Stimulated activated CD8-positive, alpha-beta memory T cell treated with anti-CD3 and anti-CD28 coated beads, Interleukin-12 subunit alpha, Interleukin-12 subunit beta, amount 100 ng/mL, for 4 hours (primary cell): Measurements from ENCODE around the gene PLA2G3.

Source experiments
- DNase-seq: peaks from one replicate; pipeline ENCODE4 v3.0.0-alpha.2; 2020; ENCODE audit warnings: low read depth

Gene PLA2G3

GRCh38 chr22:31148488-31148887 is 8.2 kb upstream of the PLA2G3 start:
- DNase-seq: no peak

GRCh38 chr22:31144223-31144622 is 3.9 kb upstream of the PLA2G3 start:
- DNase-seq: no peak

DNA sequence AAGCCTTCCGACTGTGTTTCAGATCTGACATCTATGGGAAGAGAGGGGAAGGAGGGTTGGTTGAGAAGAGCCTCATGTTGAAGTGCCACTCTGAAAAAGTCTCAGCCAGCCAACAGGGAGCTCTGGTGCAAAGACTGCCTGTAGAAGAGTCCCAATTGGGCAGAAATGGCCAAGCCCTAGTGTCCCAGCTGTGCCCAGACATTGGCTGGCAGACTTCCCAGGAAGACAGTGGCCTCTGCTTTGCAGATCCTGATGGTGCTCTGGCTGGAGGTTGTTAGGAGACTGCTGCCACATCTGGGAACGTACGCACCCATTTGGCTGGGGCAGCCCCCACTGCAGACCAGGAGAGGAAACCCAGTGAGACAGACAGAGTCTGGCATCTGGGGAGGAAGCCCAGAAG is 3.2 kb upstream of the PLA2G3 start:
- no peak for DNase-seq

GRCh38 chr22:31143038-31143437 is 2.7 kb upstream of the PLA2G3 start:
- DNase-seq: no peak

- no peak for DNase-seq
Measured at GRCh38 chr22:31142285-31142684, 2.0 kb upstream of the PLA2G3 start.

GRCh38 chr22:31141551-31141950 is 1.2 kb upstream of the PLA2G3 start:
- no peak for DNase-seq

DNA sequence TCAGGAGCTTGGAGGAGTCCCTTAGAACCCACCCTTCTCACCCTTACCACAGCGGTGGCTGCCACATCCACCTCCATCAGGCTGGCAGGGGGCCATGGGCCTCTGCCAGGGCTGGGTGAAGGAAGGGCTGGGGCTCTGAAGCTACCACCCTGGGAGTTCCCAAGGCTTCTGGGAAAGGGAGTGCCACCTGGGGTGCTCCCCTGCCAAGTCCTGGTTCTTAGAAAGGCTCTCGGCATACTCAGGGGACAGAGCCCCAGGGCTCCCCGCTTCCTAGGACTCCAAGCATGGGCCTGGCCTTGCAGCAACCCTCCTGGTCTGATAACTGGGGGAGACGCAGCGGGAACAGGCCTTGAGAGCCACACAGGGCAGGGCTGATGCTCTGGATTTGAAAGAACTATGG is 438 bp upstream of the PLA2G3 start:
- no peak for DNase-seq

DNA sequence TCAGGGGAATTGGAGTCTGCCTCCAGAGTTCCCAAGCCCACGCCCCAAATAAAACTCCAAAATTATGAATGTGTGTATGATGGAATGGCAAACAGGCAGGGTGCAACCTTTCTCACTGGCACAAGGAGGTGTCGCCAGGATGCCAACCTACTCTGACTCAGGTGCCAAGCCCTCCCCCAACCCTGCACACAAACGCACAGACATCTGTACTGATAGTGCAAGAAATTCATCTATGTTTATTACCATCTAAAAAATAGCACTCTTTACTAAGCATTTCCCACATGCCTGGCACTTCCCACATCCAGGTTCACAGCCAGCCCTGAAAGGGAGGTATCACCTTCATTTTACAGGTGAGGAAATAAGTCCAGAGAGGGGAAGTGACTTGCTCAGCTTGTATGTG is 1.2 kb downstream of the PLA2G3 start:
- no peak for DNase-seq

DNA sequence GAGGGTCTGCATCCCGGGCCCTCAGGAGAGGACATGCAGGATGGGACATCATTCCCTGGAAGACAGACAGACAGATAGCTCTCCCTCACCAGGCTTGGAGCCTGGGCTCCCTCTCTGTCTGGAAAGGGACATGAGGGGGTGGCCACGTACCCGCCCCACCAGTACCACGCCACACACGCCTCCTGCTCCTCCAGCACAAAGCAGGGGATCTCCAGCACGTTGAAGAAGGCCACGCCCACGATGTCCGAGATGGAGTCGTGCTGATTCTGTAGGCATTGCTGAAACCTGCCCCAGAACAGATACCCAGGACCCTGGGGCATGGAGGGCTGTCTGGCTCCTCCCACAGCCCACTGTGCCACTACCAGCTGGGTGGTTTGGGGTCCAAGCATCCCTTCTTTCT is 2.2 kb downstream of the PLA2G3 start:
- DNase-seq: no peak

- no peak for DNase-seq
Measured at GRCh38 chr22:31137721-31138120, 2.6 kb downstream of the PLA2G3 start.

DNA sequence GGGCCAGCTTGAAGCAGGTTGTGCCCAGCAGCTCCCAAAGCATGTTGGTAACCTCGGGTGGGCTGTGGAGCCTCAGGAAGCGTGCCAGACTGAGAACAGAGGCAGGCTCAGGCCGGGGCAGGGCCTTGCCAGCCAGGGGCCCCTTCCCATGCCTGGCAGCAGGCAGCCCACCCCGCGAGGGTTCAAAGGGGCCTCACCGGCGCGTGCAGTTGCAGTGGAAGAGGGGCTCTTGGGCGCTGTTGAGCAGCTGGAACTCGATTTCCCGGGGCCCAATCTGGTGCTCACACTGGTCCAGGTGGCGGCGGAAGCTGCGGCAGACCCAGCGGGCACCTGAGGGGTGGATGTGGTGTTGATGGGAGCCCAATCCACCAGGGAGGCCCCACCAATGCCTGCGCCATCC is 3.6 kb downstream of the PLA2G3 start:
- no peak for DNase-seq

DNA sequence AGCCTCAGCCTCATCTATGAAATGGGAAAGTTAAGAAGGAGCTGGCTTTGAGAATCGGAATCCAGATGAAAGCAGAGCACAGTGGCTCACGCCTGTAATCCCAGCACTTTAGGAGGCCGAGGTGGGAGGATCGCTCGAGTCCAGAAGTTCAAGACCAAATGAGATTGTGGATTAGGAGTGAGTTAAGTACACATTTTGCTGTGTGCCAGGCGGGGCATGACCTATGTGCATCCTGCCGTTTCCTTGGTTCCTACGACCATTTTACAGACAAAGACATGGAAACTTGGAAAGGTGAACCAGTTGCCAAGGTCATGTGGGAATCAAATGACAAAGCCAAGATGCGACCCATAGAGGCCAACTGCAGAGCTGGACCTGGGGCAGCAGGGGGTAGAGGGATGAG is 4.2 kb downstream of the PLA2G3 start:
- DNase-seq: no peak

DNA sequence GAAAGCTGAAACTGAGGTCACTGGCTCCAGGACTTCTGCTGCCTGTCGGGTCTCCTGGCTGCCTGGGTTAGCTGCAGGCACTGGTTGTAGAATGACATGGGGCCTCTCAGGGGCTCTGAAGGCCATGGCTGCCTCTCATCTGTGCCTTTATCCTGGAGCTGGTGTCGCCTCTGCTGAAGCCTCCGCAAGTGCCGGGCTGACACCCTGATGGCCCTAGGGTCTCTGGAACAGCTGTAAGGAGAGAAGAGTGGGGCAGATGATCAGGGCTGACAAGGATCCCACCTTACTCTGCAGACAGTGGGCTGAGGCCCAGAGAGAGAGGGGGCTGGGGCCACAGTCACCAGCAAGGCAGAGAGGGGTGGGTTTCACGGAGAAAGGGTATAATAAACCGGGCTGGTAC is 4.6 kb downstream of the PLA2G3 start:
- no peak for DNase-seq

DNA sequence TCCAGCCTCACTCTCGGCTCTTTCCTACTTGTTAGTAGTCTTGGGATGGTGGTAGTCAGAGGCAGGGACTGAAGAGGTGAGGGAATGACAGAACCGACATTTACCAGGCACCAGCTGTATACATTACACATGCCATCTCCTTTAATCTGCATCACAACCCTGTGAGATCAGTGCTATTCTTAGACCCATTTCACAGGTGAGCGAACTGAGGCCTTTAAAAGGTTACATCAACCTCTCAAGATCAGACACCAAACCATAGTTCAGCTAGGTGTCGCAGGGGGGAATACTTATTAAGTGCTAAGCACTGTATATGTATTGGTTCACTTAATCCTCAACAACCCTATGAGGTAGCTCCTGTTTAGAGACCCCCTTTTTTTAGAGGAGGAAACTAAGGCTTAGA is 5.6 kb downstream of the PLA2G3 start:
- no peak for DNase-seq

DNA sequence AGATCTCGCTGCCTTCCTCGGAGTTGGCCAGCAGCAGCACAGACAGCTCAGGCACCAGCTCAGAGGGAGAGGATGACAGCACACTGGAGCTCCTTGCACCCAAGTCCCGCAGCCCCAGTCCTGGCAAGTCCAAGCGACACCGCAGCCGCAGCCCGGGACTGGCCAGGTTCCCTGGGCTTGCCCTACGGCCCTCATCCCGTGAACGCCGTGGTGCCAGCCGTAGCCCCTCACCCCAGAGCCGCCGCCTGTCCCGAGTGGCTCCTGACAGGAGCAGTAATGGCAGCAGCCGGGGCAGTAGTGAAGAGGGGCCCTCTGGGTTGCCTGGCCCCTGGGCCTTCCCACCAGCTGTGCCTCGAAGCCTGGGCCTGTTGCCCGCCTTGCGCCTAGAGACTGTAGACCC is 6.4 kb downstream of the PLA2G3 start:
- no peak for DNase-seq

DNA sequence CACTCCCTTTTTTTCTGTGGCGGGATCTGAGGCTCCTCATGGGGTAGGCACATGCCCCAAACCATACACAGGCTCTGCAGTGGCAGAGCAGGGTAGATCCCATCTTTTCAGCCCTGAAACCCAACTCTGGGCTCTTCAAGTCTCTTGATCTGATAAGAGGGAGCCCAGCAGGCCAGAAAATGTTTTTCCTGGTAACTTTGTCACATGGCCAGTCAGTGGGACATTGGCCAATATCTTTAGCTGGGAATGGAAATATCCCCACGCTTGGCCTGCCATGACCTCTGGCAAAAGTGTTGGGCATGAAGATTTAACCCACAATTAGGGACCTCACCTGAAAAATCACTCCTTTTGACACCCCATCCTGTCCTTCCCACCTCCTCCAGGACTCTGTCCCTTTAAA is 9.4 kb downstream of the PLA2G3 start:
- no peak for DNase-seq

GRCh38 chr22:31128156-31128555 is 12.2 kb downstream of the PLA2G3 start:
- no peak for DNase-seq

GRCh38 chr22:31127181-31127772 is 13.0 kb downstream of the PLA2G3 start:
- no peak for DNase-seq

GRCh38 chr22:31126869-31127175 is 13.5 kb downstream of the PLA2G3 start:
- DNase-seq: no peak

- no peak for DNase-seq
Measured at GRCh38 chr22:31126128-31126868, 14.0 kb downstream of the PLA2G3 start.

GRCh38 chr22:31125521-31126117 is 14.7 kb downstream of the PLA2G3 start:
- no peak for DNase-seq

GRCh38 chr22:31124811-31125465 is 15.4 kb downstream of the PLA2G3 start:
- no peak for DNase-seq

DNA sequence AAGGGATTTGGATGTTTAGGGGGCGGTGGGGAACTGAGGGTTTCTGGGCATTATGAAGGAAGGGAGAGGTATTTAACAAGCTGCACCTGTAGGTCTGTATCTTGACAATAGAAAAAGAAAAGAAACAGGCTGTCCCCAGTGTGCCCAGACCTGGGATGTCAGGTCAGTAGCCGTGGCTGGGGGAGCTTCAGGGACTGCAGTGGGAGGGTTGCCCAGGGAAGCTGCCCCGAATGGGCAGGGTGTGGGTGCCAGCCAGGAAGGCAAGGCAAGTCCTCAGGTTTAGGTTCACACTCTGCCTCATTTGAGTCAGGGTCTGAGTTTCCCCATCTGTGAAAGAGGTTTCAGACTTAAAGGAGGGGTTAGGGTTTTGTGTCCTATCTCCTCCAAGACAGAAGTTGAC is 16.0 kb downstream of the PLA2G3 start:
- DNase-seq: no peak

GRCh38 chr22:31123292-31123602 is 17.1 kb downstream of the PLA2G3 start:
- no peak for DNase-seq
